NCI-H1092 treated with DMSO at 0.1 percent for 48 hours (cell line): ENCODE data around the gene KLK14.

ENCODE experiments used
- DNase-seq: peaks from one replicate; lab custom pipeline; 2025; lab: John Stamatoyannopoulos, UW

KLK14 gene

DNA sequence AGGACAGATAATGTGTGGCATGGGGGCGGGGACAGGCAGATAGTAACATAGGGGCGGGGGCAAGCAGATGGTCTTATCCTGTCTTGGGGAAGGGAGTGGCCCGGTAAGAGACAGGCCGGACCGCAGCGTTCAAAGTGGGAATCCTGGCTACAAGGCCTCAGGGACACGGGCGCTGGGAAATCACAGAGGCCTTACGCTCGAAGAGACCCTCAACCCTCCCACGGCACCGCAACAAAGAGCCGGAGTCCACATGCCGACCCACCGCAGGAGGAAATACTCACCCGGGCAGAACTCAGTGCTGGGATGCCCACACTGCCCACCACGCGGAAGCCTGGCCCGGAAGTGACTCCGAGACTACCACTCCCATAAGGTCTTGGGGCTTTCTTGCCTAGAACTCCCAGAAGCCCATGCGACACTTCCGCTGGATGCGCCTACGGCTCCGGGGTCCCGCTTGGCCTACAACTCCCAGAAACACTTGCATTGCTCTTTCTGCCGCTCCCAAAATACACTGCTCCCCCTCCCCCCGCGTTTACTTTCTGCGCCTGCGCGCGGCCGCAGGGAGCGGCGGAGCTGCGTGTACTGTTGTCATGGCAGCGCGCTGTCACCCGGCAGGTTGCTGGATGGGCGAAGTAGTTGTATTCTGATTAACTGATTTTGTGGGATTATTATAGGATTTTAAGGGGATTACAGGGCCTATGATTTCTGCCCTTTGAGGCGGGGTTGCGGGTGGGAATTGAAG is 25.5 kb upstream of the KLK14 start, which contains the start of gene CTU1:
CTU1 (minus strand) TSS at position 344 of the 739 bp plus-strand sequence. CDS start 3,840 bp downstream, outside the sequence.
- DNase-seq, result peak; percentile 96

DNA sequence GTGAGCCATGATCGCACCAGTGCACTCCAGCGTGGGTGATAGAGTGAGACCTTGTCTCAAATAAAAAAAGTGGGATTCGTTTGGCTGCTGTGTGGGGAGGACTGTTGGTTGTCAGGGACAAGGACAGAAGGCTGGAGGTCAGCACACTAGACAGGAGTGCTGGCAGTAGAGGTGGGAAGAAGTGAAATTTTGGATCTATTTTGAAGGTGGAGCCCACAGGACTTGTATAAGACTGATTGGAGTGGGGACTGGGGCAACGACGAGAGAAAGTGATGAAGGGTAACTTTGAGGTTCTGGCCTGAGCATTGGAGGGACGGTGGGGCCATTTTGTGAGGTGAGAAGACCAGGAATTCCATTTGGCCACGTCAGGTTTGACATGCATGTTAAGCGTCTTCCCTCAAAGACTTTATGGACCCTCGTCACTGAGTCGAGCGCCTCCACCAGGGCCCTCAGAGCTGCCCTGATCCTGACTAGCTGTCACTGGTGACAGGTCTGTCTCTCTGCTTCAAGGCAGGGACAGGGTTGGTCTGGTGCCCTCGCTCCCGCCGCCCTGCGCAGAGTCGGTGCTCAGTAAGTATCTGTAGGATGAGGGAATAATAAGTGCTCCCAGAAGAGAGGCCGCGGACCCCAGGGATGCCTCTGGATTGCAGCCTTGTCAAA is 24.8 kb upstream of the KLK14 start:
- no peak for DNase-seq

DNA sequence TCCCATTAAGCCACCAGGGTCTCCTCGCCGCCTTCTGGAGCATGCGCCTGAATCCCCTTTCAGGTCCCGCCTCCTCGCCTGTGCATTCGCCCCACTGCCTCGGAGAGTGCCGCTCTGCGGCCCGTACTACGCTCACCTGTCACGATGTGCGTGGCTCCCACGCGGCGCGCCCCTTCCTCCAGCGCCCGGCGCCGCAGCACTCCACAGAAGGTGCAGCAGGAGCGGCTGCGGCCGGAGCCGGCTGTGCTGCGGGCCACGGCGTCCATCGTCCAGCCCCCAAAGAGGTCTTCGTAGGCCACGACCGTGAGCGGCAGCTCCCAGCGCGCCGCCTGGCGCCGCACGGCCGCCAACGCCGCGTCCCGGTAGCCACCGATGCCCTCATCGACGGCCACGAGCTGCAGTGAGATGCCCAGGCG is 21.2 kb upstream of the KLK14 start:
- DNase-seq, result no peak

DNA sequence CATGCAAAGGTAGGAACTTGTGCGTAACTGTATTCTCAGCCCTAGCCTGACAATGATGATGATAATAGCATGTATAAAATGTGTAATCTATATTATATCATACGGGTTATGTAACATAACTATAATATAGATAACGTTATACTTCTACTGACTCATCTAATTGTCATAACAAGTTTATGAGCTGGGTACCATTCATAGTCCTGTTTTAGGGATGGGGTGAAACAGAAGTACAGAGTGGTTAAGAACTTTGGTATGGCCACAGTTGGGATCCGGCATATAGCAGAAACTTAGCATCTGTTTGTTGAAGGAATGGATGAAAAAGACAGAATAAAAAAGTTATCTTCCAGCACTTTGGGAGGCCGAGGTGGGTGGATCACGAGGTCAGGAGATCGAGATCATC is 20.3 kb upstream of the KLK14 start:
- no peak for DNase-seq

DNA sequence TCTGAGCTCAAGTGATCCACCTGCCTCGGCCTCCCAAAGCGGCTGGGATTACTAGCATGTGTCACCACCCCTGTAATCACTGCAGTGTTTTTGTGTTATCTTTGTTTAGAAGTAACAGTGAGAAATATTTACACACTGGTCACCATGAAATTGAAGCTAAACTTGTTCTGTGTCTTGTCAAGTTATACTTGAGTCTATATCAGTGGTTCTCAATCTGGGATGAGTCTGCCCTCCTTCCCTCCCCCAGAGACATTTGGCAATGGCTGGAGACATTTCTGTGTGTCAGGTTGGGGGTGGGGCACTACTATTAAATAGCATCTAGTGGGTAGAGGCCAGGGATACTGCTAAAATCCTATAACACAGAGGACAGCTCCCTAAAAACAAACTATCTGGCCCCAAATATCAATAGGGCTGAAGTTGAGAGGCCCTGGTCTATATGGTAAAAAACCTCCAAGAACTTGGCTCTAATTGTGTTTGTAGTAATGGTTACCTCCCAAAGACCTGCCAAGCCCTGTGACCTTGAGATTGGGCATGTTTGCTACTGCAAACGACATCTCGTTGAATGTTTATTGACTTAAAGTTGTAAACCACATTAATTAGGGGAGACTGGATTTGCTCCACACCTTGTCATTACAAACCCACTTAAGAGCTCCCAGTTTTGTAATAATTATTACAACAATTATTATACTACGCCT is 18.6 kb upstream of the KLK14 start:
- no peak for DNase-seq

DNA sequence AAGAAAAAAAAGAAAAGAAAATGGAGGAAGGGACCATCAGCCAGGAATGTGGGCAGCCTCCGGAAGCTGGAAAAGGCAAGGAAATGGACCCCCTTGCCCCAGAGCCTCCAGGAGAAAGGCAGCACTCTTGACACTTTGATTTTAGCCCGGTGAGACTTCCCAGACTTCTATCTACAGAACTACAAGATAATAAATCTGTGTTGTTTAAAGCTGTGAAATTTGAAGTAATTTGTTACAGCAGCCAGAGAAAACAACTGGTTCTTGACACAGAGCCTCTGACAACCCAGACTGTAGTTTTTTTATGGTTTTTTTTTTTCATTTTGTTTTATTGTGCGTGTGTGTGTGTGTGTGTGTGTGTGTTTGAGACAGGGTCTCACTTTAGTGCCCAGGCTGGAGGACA is 17.9 kb upstream of the KLK14 start:
- no peak for DNase-seq

DNA sequence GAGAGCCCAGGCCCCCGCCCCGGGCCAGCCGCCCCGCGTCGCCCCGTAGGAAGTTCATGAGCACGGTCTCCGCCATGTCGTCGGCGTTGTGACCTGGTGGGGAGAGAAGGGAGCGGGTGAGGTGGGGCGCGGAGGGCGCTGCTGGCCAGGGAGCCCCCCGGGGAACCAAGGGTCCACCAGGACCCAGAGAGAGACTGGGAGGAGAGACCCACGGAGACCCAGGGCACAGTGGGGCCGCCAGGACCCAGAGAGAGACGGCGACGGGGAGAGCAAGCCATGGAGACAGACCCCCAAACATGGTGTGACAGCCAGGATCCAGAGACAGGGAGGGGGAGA is 16.3 kb upstream of the KLK14 start:
- no peak for DNase-seq

DNA sequence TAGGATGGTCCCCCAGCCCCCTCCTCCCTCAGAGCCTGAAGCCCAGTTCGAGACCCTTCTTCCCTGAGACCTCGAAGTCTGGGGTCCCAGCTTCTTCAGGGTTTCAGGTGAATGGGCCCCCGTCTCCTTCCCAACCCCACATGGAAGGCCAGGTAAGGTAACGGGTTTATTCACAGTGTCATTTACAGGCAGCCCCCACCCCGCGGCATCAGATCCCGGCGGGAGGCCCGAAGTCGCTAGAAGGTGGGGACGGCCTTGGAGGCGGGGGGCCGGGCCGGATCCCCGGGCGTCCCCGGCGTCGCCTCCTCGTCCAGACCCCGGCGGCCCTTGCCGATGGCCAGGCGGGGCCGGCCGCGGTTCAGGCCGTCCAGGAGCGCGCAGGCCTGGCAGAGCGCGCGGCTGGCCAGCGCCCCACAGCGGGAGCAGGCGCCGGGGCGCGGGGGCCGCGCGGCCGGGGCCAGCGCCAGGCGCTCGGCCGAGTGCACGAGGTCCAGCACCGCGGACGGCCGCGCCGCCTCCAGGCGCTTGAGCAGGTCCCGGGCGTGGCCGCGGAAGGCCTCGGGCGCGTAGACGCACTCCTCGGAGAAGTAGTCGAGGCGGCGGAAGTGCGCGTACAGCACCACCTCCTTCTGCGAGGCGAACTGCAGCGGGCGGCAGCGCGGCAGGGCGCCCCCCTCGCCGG is 15.8 kb upstream of the KLK14 start:
- DNase-seq, result no peak

DNA sequence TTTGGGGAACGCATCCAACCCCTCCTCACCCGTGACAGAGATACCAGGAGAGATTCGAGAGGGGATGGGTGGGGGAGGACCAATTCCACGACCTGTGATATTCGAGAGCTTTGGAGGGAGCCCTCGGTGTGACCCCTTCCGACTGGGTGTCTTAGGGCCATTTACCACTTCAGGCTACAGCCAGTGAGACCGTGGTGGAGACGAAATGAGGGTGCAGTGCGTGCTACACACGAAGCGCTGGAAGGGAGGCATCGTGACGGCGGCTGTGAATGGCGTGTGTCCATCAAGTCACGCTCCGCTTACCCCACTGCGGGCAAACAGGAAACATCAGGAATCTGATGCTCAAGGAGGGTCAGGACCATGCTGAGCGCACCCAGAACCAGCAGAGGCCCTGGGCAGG is 15.1 kb upstream of the KLK14 start:
- no peak for DNase-seq

DNA sequence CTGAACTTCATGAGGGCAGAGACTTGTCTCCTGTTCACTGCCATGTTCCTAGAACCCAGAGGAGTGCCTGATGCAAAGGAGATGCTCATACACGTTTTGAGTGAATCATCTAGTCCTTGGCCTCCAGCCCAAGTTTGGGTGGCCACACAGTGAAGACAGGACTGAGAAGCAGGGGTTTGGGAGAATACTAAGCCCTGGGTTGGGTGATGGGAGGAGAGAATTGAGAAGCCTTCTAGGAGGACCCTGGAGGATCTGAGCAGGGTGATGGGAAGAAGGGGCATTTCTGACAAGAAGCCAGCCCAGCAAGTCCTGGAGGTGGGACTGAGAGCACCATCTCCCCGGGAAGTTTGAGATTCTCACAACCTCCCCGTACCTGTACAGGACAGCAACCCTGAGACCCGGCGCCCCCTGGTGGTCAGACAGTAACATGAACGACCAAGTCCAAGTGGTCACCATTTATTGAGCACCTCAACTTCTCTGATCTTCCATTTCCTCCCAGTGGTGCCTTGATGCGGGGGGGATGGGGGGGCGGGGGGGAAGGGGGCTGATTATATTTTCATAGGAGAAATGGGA is 14.6 kb upstream of the KLK14 start:
- no peak for DNase-seq

DNA sequence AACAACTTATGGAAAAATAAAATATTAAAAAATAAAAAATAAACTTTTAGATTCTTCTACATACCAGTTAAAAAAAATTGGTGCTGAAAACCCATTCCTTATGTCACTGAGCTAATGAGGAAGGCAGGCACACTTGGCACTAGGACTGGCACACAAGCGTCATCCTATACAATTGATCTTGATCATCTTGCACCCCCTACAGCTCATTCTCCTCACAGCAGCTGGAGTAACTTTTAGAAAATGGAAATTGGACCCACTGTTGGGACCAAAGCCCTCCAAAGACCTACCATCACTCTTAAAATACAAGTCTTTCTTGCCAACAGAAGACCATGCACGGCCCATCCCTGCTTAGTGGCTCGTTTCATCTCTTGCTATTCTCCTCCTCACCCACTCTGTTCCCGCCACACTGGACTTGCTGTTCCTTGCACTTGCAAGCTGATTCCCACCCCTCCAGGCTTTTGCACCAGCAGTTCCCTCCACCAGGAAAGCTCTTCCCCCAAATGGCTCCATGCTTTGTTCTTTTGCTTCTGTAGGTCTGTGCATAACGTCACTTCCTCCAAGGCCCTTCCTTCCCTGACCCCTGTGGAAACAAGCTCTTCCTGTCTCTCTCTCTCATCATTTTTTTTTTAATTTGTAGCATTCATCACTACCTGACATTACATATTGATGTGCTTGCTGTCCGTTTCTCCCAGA is 13.9 kb upstream of the KLK14 start:
- DNase-seq, result no peak

DNA sequence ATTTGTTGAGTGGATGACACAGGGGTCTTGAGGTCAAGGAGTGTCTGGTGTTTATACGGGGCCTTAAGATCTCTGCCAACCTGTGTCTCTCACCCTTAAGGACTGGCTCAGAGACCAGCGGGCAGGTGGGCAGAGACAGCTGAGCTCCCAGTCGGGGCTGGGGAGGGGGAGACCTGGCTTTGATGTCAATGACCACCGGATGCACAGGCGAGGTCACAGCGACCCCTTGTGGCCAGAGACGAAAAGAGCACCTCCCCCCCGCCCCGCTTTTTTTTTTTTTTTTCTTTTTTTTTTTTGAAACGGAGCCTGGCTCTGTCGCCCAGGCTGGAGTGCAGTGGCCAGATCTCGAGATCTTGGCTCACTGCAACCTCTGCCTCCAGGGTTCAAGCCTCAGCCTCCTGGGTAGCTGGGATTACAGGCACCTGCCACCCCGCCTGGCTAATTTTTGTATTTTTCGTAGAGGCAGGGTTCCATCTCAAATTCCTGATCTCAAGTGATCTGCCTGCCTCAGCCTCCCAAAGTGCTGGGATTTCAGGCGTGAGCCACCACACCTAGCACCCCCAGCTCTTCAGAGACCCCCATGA is 12.1 kb upstream of the KLK14 start:
- no peak for DNase-seq

DNA sequence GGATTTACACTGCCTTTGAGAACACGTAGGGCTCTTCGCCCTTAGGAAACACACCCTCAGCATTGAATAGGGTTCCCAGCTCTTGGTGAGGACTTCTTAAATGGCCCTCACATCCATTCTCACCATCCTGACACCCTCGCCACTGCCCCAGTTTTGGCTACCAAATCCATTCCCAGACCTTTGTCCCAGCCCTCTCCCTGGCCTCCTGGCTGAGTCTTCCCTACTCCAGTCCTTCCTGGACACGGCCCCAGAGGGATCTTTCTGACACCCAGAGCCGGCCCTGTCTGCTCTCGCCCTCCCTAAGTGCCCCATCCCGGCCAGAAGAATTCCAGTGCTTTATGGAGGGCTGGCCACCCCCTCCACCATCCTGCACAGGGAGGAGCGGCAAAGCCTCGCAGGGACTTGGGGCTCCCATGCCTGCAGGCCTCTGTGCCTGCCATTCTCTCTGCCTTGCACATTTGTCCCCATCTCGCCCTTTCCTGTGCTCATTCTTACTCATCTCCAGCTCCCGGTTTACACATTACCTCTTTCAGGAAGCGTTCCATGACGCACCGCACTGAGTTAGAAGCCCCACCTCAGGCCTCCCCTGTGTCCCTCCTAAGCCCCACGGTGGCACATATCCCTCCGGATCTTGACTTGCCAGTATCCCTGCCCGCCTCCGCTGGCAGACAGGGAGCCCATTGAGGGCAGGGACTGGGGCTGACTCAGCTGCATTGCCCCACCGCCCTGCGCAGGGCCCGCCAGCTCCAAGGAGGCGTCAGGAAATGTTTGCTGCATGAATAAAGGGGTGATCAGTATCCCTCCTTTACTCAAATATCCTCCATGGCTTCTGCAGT is 11.0 kb upstream of the KLK14 start:
- no peak for DNase-seq

DNA sequence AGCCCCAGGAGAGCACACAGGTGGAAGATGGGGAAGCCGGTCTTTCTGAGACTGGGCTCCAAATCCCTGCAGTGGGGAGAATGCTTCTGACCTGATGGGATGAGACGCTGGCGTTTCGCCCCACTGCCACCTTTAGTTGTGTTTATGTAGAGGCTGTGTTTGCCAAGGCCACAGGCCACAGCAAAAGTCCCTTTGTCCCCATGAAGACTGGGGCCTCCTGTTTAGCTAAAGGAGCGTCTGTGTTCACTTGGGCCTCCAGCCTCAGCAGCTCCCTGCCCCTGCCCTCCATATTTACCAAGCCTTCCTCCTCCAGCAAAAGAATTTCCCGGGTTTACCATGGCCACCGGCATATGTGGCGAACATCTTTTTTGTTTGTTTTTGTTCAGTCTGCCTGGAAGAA is 10.4 kb upstream of the KLK14 start:
- DNase-seq, result no peak

DNA sequence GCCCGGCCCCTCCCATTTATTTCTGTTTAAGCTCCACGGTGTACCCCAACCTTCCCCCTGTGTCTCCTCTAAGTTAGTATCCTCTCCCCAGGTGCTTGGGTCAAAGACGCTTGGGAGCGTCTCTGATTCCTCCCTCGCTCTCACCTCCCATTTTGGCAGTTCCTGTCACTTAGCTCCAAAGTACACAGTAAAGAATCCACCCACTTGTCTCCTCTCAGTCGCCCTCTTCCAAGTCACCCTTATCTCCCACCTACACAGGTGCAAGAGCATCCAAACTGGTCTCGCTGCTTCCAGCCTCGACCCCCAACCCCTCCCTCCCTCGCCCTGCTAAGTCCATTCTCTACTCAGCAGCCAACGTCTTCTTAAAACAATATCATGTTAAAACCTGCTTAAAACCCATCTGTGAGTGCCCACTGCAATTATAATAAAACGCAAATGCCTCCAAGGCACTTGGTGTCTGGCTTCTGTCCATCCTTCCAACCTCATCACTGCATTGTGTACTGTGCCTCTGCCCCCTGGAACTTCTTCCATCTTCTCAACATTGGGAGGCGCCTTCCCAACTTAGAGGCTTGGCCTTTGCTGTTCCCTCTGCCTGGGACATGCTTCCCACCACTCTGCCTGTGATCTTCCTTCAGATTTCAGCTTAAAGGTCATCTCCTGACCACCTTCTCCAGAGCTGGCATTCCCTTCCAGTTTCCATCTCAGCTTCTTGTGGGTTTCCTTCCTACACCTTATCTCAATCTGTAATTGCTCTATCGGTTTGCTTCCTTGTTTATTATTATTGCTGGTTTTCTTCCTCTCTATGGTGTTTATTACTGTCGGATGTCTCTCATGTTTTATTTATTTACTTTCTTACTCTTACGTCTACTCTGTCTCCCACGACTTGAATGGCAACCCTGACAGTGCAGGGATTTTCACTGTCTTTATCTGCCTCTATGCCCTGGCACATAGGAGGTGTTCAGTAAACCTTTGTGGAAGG is 9.5 kb upstream of the KLK14 start:
- DNase-seq, result no peak

DNA sequence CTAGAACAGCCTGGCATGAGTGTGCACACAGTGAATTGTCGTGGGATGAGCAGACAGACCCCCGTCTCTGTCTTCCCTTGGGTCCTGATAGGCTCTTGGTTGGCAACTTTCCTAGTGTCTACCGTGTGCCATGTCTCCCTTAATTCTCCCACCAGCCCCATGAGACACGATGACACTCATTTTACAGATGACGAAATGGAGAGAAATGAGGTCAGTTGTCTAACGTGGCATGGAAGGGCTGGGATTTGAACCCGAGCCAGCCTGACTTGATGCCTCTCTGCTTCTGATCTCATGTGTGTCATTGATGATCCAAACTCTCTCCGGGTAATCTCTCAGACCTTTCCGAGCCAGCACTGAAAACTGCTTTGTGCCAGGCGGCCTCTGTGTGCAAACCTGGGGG is 8.4 kb upstream of the KLK14 start:
- no peak for DNase-seq

DNA sequence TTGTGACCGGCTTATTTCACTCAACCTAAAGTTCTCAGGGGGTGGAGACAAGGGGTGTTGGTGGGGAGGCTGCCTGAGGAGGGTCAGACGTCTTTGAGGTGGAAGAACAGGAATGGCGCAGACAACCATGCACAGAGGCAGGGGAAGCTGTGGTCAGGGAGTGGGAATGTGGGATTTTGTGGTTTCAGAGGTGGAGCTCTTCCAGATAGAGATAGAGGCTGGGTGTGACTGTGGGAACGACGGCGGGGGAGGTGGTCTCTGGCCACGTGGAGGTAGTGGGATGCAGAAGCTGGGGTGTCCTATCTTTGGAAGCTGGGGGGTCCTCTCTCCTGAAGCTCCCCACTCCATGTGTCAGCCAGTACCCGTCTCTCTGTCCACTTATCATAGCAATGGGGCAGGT is 7.8 kb upstream of the KLK14 start:
- no peak for DNase-seq

DNA sequence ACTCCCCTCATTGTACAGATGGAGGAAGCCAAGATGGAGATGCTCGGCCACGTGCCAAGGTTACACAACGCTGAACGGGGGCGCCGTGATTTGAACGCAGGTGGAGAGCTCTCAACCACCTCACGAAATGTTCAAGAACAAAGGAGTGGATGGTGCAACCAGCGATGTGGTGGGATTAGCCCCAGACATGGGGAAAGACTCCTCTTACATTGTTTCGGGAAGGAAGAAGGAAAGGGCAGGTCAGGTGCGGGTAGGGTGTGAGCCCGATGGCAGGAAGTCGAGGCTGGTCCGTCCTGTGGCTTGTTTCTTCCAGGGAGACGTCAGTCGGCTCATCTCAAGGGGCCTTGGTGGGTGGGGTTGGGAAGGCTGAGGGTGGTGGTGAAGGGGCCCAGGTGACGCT is 7.1 kb upstream of the KLK14 start:
- no peak for DNase-seq

DNA sequence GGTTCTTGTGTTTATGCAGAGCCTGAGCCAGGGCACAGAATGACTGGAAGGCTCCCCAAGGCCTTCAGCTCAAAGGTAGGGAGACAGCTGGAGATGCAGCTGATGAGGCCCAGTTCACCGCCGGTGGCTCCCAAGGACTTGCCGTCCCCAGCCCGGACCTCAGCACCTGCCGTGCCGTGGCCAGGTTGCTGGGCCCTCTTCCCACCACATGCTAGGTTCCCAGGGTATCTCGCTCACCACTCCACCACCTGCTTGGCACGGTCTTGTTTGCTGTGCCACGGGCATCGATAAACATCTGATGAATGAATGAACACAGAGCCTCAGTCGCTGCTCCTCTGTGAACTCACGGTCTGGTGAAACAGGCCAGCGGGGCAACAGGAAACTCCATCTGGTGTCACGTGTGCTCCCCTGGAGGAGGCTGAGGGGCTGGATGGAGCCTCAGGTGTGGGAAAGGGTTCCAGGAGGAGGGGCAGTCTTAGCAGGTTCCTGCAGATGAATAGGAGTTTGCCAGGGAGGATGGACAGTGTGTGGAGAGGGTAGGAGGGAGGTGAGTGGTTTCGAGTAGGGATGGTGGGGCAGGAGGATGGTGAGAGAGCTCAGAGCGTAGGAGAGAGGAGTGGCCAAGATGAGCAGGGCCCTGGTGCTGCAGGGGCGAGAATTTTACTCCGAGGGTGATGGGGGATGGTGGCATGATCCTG is 3.6 kb upstream of the KLK14 start:
- DNase-seq, result peak; percentile 17
